Neutrophil (primary cell): ENCODE measurements around the gene OLR1.
A peak's percentile ranks its signal among the peaks of the same experiment; 100 is the strongest.

Source experiments
- H3K27ac ChIP-seq: fragments of 200-600 bp; sonication (generic); 2 replicates; pipeline ENCODE4 v1.5.1; 2016; ENCODE audit warnings: mild to moderate bottlenecking, moderate library complexity
- H3K27me3 ChIP-seq: fragments of 200-600 bp; sonication (generic); 2 replicates; pipeline ENCODE4 v1.6.0; 2016; ENCODE audit warnings: mild to moderate bottlenecking
- H3K36me3 ChIP-seq: fragments of 200-600 bp; sonication (generic); 2 replicates; pipeline ENCODE4 v1.5.1; 2017
- H3K4me1 ChIP-seq, 2 experiments: fragments of 200-600 bp in 1 of 2; sonication (generic) in 1 of 2; 1 replicate in 1 of 2; 2 replicates in 1 of 2; pipeline versions ENCODE4 v1.5.1 to v1.6.1; 2013 to 2016; ENCODE audit warnings: low read depth in 1 of 2, low read length in 1 of 2, mild to moderate bottlenecking in 1 of 2, moderate library complexity in 1 of 2; ENCODE audit not compliant: control insufficient read depth in 1 of 2, insufficient read depth in 1 of 2
- H3K4me3 ChIP-seq, 2 experiments: fragments of 200-600 bp in 1 of 2; sonication (generic) in 1 of 2; 1 replicate in 1 of 2; 2 replicates in 1 of 2; pipeline ENCODE4 v1.5.1; 2013 to 2016; ENCODE audit warnings: low read depth in 1 of 2, low read length in 1 of 2, mild to moderate bottlenecking in 1 of 2, moderate library complexity in 1 of 2
- H3K9me3 ChIP-seq: fragments of 200-600 bp; sonication (generic); 2 replicates; pipeline ENCODE4 v1.5.1; 2016
- CTCF ChIP-seq: fragments of 200-600 bp; sonication (generic); IDR thresholded peaks from 2 replicates; pipeline ENCODE4 v1.5.1; 2016; ENCODE audit warnings: antibody characterized with exemption

Gene OLR1

GRCh38 chr12:10121278-10121677 is 50.7 kb downstream of the OLR1 start:
- no peaks in the 10 kb centered on the region for H3K9me3 ChIP-seq
- TF ChIP-seq CTCF = no peak
- no peaks in the 10 kb centered on the region for H3K27me3 ChIP-seq
- peaks cover 81% of the 10 kb centered on the region for H3K36me3 ChIP-seq
- H3K4me1 ChIP-seq = peaks cover 50 to 59% of the 10 kb centered on the region in 2 experiments
- H3K4me3 ChIP-seq = peak overlapping the region; percentile 49
- peak overlapping the region; percentile 88 for H3K27ac ChIP-seq

GRCh38 chr12:10119066-10119465 is 52.9 kb downstream of the OLR1 start:
- H3K4me1 ChIP-seq = peaks cover 39 to 40% of the 10 kb centered on the region in 2 experiments
- no peak for TF ChIP-seq CTCF
- H3K4me3 ChIP-seq = no peak overlapping the region
- no peaks in the 10 kb centered on the region for H3K27me3 ChIP-seq
- H3K36me3 ChIP-seq = peaks cover 73% of the 10 kb centered on the region
- no peaks in the 10 kb centered on the region for H3K9me3 ChIP-seq
- peak overlapping the region; percentile 58 for H3K27ac ChIP-seq

GRCh38 chr12:10115890-10116289 is 56.0 kb downstream of the OLR1 start:
- Histone ChIP-seq H3K27ac (peak overlapping the region; percentile 13), H3K4me1 (peaks cover 17% of the 10 kb centered on the region in 2 experiments), H3K9me3 (no peaks in the 10 kb centered on the region), H3K36me3 (peaks cover 47% of the 10 kb centered on the region), H3K4me3 (no peak overlapping the region), H3K27me3 (no peaks in the 10 kb centered on the region)
- TF ChIP-seq CTCF = no peak

- H3K9me3 ChIP-seq = no peaks in the 10 kb centered on the region
- no peak overlapping the region for H3K4me3 ChIP-seq
- peak overlapping the region; percentile 13 for H3K27ac ChIP-seq
- H3K36me3 ChIP-seq = peaks cover 47% of the 10 kb centered on the region
- H3K27me3 ChIP-seq = no peaks in the 10 kb centered on the region
- TF ChIP-seq CTCF = no peak
- peaks cover 11 to 12% of the 10 kb centered on the region in 2 experiments for H3K4me1 ChIP-seq
Observed at GRCh38 chr12:10115311-10115710, 56.6 kb downstream of the OLR1 start.

GRCh38 chr12:10113920-10114319 is 58.0 kb downstream of the OLR1 start:
- Histone ChIP-seq H3K27ac (no peak overlapping the region), H3K9me3 (no peaks in the 10 kb centered on the region), H3K4me3 (no peak overlapping the region), H3K36me3 (peaks cover 41% of the 10 kb centered on the region), H3K27me3 (no peaks in the 10 kb centered on the region), H3K4me1 (peaks cover under 1 to 2% of the 10 kb centered on the region in 2 experiments)
- TF ChIP-seq CTCF = no peak

- no peak overlapping the region for H3K27ac ChIP-seq
- no peak for TF ChIP-seq CTCF
- no peak overlapping the region for H3K4me3 ChIP-seq
Observed at GRCh38 chr12:10113075-10113474, 58.9 kb downstream of the OLR1 start.

More at GRCh38 chr12:10113075-10113474, 58.9 kb downstream of the OLR1 start:
- no peaks in the 10 kb centered on the region for H3K4me1 ChIP-seq
- peaks cover 32% of the 10 kb centered on the region for H3K36me3 ChIP-seq
- no peaks in the 10 kb centered on the region for H3K27me3 ChIP-seq
- H3K9me3 ChIP-seq = no peaks in the 10 kb centered on the region
